HCT116 (cell line): ENCODE data around the gene SLC6A18.

ENCODE experiments used
- CBX3 ChIP-seq: IDR thresholded peaks from 2 replicates; pipeline ENCODE4 v1.6.1; 2012; ENCODE audit warnings: low read depth
- EZH2 ChIP-seq: fragments of 200-600 bp; sonication (generic); IDR thresholded peaks from 2 replicates; pipeline ENCODE4 v1.6.1; 2017; ENCODE audit warnings: antibody characterized with exemption, mixed run types
- POLR2A ChIP-seq: IDR thresholded peaks from 2 replicates; pipeline ENCODE4 v1.7.0; 2011; ENCODE audit warnings: borderline replicate concordance; ENCODE audit not compliant: insufficient read depth, insufficient read length; ENCODE audit errors: extremely low read depth
- POLR2AphosphoS5 ChIP-seq: IDR thresholded peaks from 2 replicates; pipeline ENCODE4 v1.6.1; 2011; ENCODE audit warnings: mild to moderate bottlenecking, low read depth, low read length, moderate library complexity
- TF ChIP-seq, protein P1 (sequence below): IDR thresholded peaks from 2 replicates; pipeline ENCODE4 v1.6.1; 2012
- TF ChIP-seq, protein P2 (sequence below), 3 experiments: fragments of 200-600 bp in 1 of 3; sonication (generic) in 1 of 3; IDR thresholded peaks in 2 of 3; conservative IDR thresholded peaks in 1 of 3; 2 replicates each; pipeline ENCODE4 v1.5.1; 2012 to 2017; ENCODE audit warnings: low read depth in 2 of 3, low read length in 2 of 3, antibody characterized with exemption in 1 of 3, borderline replicate concordance in 1 of 3, control low read depth in 1 of 3, mild to moderate bottlenecking in 1 of 3, mixed read lengths in 1 of 3, mixed run types in 1 of 3, moderate library complexity in 1 of 3; ENCODE audit not compliant: insufficient read depth in 1 of 3
- TF ChIP-seq, protein P3 (sequence below): IDR thresholded peaks from 2 replicates; pipeline ENCODE4 v1.6.1; 2012; ENCODE audit warnings: low read depth

DNA sequence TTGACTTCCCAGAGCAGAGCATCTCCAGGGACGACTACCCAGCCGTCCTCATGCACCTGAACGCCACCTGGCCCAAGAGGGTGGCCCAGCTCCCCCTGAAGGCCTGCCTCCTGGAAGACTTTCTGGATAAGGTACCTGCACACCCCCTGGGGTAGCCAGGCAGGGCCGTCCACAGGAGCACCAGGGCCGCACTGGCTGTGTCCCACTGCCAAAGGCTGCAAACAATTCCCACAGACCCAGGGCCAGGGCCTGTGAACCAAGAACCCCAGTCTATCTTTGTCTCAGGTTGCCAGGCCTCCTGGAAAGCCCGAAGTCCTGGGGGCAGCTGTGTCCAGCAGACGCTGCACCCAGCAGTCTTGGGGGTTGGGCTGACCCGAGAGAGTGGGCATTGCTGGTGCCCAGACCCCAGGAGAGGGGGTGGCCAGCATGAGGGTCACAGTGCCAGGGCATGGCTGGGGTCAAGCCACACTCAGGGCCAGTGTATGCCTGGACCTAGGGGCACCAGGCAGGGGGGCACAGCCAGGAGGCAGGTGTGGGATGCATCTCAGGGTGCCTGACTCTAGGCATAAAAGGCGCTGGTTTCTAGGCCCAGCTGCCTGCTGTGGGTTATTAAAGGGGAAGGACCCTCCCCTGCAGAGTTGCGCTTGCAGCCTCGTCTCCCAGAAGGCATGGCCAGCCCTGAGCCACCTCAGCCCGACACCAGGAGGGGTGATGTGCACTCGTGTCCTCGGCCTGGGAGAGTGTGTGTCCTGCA is 17.7 kb downstream of the SLC6A18 start:
- no peak for TF ChIP-seq POLR2AphosphoS5
- TF ChIP-seq, protein P1, sequence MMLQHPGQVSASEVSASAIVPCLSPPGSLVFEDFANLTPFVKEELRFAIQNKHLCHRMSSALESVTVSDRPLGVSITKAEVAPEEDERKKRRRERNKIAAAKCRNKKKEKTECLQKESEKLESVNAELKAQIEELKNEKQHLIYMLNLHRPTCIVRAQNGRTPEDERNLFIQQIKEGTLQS: no peak
- TF ChIP-seq, protein P2, sequence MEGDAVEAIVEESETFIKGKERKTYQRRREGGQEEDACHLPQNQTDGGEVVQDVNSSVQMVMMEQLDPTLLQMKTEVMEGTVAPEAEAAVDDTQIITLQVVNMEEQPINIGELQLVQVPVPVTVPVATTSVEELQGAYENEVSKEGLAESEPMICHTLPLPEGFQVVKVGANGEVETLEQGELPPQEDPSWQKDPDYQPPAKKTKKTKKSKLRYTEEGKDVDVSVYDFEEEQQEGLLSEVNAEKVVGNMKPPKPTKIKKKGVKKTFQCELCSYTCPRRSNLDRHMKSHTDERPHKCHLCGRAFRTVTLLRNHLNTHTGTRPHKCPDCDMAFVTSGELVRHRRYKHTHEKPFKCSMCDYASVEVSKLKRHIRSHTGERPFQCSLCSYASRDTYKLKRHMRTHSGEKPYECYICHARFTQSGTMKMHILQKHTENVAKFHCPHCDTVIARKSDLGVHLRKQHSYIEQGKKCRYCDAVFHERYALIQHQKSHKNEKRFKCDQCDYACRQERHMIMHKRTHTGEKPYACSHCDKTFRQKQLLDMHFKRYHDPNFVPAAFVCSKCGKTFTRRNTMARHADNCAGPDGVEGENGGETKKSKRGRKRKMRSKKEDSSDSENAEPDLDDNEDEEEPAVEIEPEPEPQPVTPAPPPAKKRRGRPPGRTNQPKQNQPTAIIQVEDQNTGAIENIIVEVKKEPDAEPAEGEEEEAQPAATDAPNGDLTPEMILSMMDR (IDR thresholded peaks at IDR 0.05 in 2 of 3, conservative IDR thresholded peaks at IDR 0.05 in 1 of 3; ENCODE audit: borderline replicate concordance in 1 of 3, insufficient read depth in 1 of 3, low read depth in 2 of 3, low read length in 2 of 3): no peak
- no peak for TF ChIP-seq EZH2
- TF ChIP-seq, protein P3, sequence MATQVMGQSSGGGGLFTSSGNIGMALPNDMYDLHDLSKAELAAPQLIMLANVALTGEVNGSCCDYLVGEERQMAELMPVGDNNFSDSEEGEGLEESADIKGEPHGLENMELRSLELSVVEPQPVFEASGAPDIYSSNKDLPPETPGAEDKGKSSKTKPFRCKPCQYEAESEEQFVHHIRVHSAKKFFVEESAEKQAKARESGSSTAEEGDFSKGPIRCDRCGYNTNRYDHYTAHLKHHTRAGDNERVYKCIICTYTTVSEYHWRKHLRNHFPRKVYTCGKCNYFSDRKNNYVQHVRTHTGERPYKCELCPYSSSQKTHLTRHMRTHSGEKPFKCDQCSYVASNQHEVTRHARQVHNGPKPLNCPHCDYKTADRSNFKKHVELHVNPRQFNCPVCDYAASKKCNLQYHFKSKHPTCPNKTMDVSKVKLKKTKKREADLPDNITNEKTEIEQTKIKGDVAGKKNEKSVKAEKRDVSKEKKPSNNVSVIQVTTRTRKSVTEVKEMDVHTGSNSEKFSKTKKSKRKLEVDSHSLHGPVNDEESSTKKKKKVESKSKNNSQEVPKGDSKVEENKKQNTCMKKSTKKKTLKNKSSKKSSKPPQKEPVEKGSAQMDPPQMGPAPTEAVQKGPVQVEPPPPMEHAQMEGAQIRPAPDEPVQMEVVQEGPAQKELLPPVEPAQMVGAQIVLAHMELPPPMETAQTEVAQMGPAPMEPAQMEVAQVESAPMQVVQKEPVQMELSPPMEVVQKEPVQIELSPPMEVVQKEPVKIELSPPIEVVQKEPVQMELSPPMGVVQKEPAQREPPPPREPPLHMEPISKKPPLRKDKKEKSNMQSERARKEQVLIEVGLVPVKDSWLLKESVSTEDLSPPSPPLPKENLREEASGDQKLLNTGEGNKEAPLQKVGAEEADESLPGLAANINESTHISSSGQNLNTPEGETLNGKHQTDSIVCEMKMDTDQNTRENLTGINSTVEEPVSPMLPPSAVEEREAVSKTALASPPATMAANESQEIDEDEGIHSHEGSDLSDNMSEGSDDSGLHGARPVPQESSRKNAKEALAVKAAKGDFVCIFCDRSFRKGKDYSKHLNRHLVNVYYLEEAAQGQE: no peak
- TF ChIP-seq CBX3: no peak
- no peak for TF ChIP-seq POLR2A
